ENCODE measurements around the gene CADM1.

- no peak for TF ChIP-seq CTCF (conservative IDR thresholded peaks at IDR 0.05; ENCODE audit: low read depth, low read length)
- TF ChIP-seq EZH2 (IDR thresholded peaks at IDR 0.05; ENCODE audit: borderline replicate concordance, low read depth, low read length, poor library complexity, severe bottlenecking), result no peak
Observed at GRCh38 chr11:115168686-115169085, 335.5 kb downstream of the CADM1 start.
